Measurements from ENCODE around the gene ZNF423. TPM values are rescaled to one million over a fixed set of nuclear protein-coding genes. Genes with fewer than 3 reads are reported as not detected.

ZNF423 gene
- total and polyA plus RNA-seq, 7 donors, result 2.3 to 30.7 (median 14.4) TPM

GRCh38 chr16:49602201-49602975 lies 253.5 kb downstream of the ZNF423 start:
- peak overlapping the region; percentile 29 for H3K4me3 ChIP-seq
- TF ChIP-seq, protein P1, sequence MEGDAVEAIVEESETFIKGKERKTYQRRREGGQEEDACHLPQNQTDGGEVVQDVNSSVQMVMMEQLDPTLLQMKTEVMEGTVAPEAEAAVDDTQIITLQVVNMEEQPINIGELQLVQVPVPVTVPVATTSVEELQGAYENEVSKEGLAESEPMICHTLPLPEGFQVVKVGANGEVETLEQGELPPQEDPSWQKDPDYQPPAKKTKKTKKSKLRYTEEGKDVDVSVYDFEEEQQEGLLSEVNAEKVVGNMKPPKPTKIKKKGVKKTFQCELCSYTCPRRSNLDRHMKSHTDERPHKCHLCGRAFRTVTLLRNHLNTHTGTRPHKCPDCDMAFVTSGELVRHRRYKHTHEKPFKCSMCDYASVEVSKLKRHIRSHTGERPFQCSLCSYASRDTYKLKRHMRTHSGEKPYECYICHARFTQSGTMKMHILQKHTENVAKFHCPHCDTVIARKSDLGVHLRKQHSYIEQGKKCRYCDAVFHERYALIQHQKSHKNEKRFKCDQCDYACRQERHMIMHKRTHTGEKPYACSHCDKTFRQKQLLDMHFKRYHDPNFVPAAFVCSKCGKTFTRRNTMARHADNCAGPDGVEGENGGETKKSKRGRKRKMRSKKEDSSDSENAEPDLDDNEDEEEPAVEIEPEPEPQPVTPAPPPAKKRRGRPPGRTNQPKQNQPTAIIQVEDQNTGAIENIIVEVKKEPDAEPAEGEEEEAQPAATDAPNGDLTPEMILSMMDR (IDR thresholded peaks at IDR 0.05), result no peak
- intact Hi-C loops (cut with DNase I), result loop anchor here (5.0 to 10.0 kb wide), 3 partner anchors 255 to 322 kb away; partner anchors contain the start of gene ZNF423 (in 1 of the 2)
- peak; percentile 50 to 67 (median 63) for ATAC-seq
- no peaks in the 10 kb centered on the region for H3K36me3 ChIP-seq (ENCODE audit: insufficient read depth in 1 of 2, low read depth in 1 of 2)
- H3K27ac ChIP-seq, result peak overlapping the region; percentile 14
- no peaks in the 10 kb centered on the region for H3K9me3 ChIP-seq
- no peaks in the 10 kb centered on the region for H3K27me3 ChIP-seq (ENCODE audit: insufficient read depth in 3 of 3, low read length in 2 of 3)
- WGBS, 3 donors, result 30 to 72% (median 32%) methylated on average over 22 of the region's 22 CpGs
- peak; percentile 41 to 57 for DNase-seq
- peaks cover 20% of the 10 kb centered on the region for H3K4me1 ChIP-seq

DNA sequence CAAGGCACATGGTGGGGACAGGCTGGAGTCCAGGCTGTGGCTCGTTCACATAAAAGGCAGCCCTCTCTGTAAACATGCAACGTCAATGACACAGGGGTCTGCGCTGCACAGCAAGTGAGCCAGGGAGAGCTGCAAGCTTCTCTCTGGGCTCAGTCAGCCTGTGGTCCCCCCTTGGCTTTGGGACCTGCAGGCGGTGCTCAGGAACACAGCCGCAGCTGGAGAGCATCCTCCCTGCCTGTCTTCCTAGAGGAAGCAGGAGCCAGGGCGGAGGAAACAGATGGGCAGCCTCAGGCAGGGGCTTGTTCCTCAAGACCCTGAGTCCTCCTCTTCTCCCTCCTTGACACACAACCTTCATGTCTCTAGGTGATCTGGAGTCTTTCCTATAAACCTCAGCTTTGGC lies 254.3 kb downstream of the ZNF423 start:
- ATAC-seq, result no peak
- H3K4me3 ChIP-seq, result no peak overlapping the region
- TF ChIP-seq, protein P1 (IDR thresholded peaks at IDR 0.05), result no peak
- H3K4me1 ChIP-seq, result peaks cover 28% of the 10 kb centered on the region
- no peaks in the 10 kb centered on the region for H3K36me3 ChIP-seq (ENCODE audit: insufficient read depth in 1 of 2, low read depth in 1 of 2)
- no peaks in the 10 kb centered on the region for H3K9me3 ChIP-seq
- WGBS, 3 donors, result 76 to 85% (median 84%) methylated on average over 6 of the region's 6 CpGs
- intact Hi-C loops (cut with DNase I), result loop anchor here (5.0 to 10.0 kb wide), 3 partner anchors 256 to 323 kb away; partner anchors contain the start of gene ZNF423 (in 1 of the 2)
- H3K27ac ChIP-seq, result no peak overlapping the region
- no peaks in the 10 kb centered on the region for H3K27me3 ChIP-seq (ENCODE audit: insufficient read depth in 3 of 3, low read length in 2 of 3)
- DNase-seq, result no peak

DNA sequence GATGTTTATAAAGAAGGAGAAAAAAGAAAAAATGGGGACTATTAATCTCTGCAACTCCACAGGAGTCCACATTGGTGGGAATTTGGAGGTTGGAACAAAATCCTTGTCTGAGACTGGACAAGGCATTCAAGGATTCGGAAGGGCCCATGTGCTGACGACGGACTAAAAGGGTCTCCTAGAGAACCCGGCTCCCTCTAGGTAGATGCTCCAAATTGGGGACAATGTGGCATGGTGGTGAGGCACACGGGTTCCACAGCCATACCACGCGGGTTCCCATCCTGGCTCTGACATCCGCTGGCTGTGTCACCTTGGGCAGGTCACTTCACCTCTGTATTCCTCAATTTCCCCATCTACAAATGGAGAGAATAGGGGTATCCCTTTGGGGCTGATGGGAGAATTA lies 254.9 kb downstream of the ZNF423 start:
- intact Hi-C loops (cut with DNase I), result loop anchor here (5.0 to 10.0 kb wide), 3 partner anchors 256 to 324 kb away; partner anchors contain the start of gene ZNF423 (in 1 of the 2)
- Histone ChIP-seq H3K27ac (no peak overlapping the region), H3K4me1 (peaks cover 31% of the 10 kb centered on the region), H3K4me3 (no peak overlapping the region), H3K36me3 (ENCODE audit: insufficient read depth in 1 of 2, low read depth in 1 of 2) (no peaks in the 10 kb centered on the region), H3K9me3 (no peaks in the 10 kb centered on the region), H3K27me3 (ENCODE audit: insufficient read depth in 3 of 3, low read length in 2 of 3) (no peaks in the 10 kb centered on the region)
- no peak for ATAC-seq
- TF ChIP-seq, protein P1 (IDR thresholded peaks at IDR 0.05), result no peak
- 98% methylated on average over 8 of the region's 8 CpGs for WGBS, 3 donors
- no peak for DNase-seq

GRCh38 chr16:49600536-49600935 lies 255.4 kb downstream of the ZNF423 start:
- intact Hi-C loops (cut with DNase I), result loop anchor here (5.0 to 10.0 kb wide), 3 partner anchors 257 to 324 kb away; partner anchors contain the start of gene ZNF423 (in 1 of the 2)
- H3K27me3 ChIP-seq (ENCODE audit: insufficient read depth in 3 of 3, low read length in 2 of 3), result no peaks in the 10 kb centered on the region
- peaks cover 31% of the 10 kb centered on the region for H3K4me1 ChIP-seq
- H3K4me3 ChIP-seq, result no peak overlapping the region
- TF ChIP-seq, protein P1 (IDR thresholded peaks at IDR 0.05), result no peak
- WGBS, 3 donors, result 90 to 97% (median 94%) methylated on average over 18 to 23 of the region's 23 CpGs
- no peak overlapping the region for H3K27ac ChIP-seq
- no peak for DNase-seq
- no peaks in the 10 kb centered on the region for H3K36me3 ChIP-seq (ENCODE audit: insufficient read depth in 1 of 2, low read depth in 1 of 2)
- no peak for ATAC-seq
- no peaks in the 10 kb centered on the region for H3K9me3 ChIP-seq

Data from psoas muscle (tissue), 8 donors.